Measurements from ENCODE around the gene MBLAC2. TPM values are rescaled to one million over a fixed set of nuclear protein-coding genes. Genes with fewer than 3 reads are reported as not detected.

The MBLAC2 gene
- total RNA-seq, 1 donor from 2014 or later: 4.5 TPM

GRCh38 chr5:90472783-90473395, 1.7 kb downstream of the MBLAC2 start:
- Mint-ChIP-seq H3K4me1 (ENCODE audit: low read depth) (peaks cover 9% of the 10 kb centered on the region), H3K27ac (peak overlapping the region; percentile 97), H3K36me3 (ENCODE audit: insufficient read depth) (peaks cover 11% of the 10 kb centered on the region), H3K4me3 (ENCODE audit: low read depth) (peak overlapping the region; percentile 96), H3K9me3 (ENCODE audit: low read depth) (peaks cover 3% of the 10 kb centered on the region), H3K27me3 (peaks cover 25% of the 10 kb centered on the region)
- no peak for DNase-seq (ENCODE audit: low spot score, unreplicated experiment)
- TF ChIP-seq, protein P1, sequence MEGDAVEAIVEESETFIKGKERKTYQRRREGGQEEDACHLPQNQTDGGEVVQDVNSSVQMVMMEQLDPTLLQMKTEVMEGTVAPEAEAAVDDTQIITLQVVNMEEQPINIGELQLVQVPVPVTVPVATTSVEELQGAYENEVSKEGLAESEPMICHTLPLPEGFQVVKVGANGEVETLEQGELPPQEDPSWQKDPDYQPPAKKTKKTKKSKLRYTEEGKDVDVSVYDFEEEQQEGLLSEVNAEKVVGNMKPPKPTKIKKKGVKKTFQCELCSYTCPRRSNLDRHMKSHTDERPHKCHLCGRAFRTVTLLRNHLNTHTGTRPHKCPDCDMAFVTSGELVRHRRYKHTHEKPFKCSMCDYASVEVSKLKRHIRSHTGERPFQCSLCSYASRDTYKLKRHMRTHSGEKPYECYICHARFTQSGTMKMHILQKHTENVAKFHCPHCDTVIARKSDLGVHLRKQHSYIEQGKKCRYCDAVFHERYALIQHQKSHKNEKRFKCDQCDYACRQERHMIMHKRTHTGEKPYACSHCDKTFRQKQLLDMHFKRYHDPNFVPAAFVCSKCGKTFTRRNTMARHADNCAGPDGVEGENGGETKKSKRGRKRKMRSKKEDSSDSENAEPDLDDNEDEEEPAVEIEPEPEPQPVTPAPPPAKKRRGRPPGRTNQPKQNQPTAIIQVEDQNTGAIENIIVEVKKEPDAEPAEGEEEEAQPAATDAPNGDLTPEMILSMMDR (IDR thresholded peaks at IDR 0.05; ENCODE audit: unreplicated experiment): no peak

- TF ChIP-seq, protein P1 (IDR thresholded peaks at IDR 0.05; ENCODE audit: unreplicated experiment): no peak
- Mint-ChIP-seq H3K27me3 (no peaks in the 10 kb centered on the region), H3K4me1 (ENCODE audit: low read depth) (no peaks in the 10 kb centered on the region), H3K9me3 (ENCODE audit: low read depth) (no peaks in the 10 kb centered on the region), H3K36me3 (ENCODE audit: insufficient read depth) (peaks cover 2% of the 10 kb centered on the region), H3K4me3 (ENCODE audit: low read depth) (no peak overlapping the region), H3K27ac (no peak overlapping the region)
- no peak for DNase-seq (ENCODE audit: low spot score, unreplicated experiment)
Measured at GRCh38 chr5:90461288-90461687, 13.3 kb downstream of the MBLAC2 start.

- Mint-ChIP-seq H3K36me3 (ENCODE audit: insufficient read depth) (peaks cover 3% of the 10 kb centered on the region), H3K4me3 (ENCODE audit: low read depth) (no peak overlapping the region), H3K27me3 (no peaks in the 10 kb centered on the region), H3K27ac (no peak overlapping the region), H3K4me1 (ENCODE audit: low read depth) (no peaks in the 10 kb centered on the region), H3K9me3 (ENCODE audit: low read depth) (peaks cover 7% of the 10 kb centered on the region)
- no peak for DNase-seq (ENCODE audit: low spot score, unreplicated experiment)
- TF ChIP-seq, protein P1 (IDR thresholded peaks at IDR 0.05; ENCODE audit: unreplicated experiment): no peak
Measured at GRCh38 chr5:90446961-90447360, 27.6 kb downstream of the MBLAC2 start.

- Mint-ChIP-seq H3K27ac (no peak overlapping the region), H3K4me1 (ENCODE audit: low read depth) (peaks cover 17% of the 10 kb centered on the region), H3K4me3 (ENCODE audit: low read depth) (no peak overlapping the region), H3K27me3 (peaks cover 6% of the 10 kb centered on the region), H3K36me3 (ENCODE audit: insufficient read depth) (no peaks in the 10 kb centered on the region), H3K9me3 (ENCODE audit: low read depth) (peaks cover 3% of the 10 kb centered on the region)
- TF ChIP-seq, protein P1 (IDR thresholded peaks at IDR 0.05; ENCODE audit: unreplicated experiment): no peak
- no peak for DNase-seq (ENCODE audit: low spot score, unreplicated experiment)
Measured at GRCh38 chr5:90440644-90441043, 33.9 kb downstream of the MBLAC2 start.

DNA sequence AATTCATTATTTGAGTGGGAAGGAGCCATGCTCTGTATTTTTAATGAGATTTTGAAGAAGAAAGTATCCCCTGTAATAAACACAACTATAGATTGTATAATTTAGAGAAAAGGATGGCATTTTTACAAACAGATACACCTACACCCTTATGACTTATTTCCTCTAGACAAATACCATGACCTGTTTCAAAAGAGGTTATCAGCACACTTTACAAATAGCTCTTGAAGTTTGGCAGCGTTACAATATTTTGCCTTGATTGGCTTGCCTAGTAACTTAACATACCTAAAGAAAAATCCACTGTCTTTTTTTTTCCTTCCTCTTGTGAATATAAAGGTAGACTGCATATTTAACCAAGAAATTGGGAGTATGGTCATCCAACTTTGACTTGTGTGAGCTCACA, 36.5 kb downstream of the MBLAC2 start:
- Mint-ChIP-seq H3K9me3 (ENCODE audit: low read depth) (no peaks in the 10 kb centered on the region), H3K4me1 (ENCODE audit: low read depth) (peaks cover 17% of the 10 kb centered on the region), H3K4me3 (ENCODE audit: low read depth) (no peak overlapping the region), H3K27ac (no peak overlapping the region), H3K36me3 (ENCODE audit: insufficient read depth) (no peaks in the 10 kb centered on the region), H3K27me3 (peaks cover 6% of the 10 kb centered on the region)
- TF ChIP-seq, protein P1 (IDR thresholded peaks at IDR 0.05; ENCODE audit: unreplicated experiment): no peak
- no peak for DNase-seq (ENCODE audit: low spot score, unreplicated experiment)

Data from progenitor cell of endocrine pancreas (in vitro differentiated cells).